Keratinocyte (primary cell): ENCODE results near the gene GAMT. TPM values are rescaled to one million over a fixed set of nuclear protein-coding genes. Genes with fewer than 3 reads are reported as not detected.

Experiments
- DNase-seq: peaks from one replicate; pipeline ENCODE4 v3.0.0-alpha.2; 2011; ENCODE audit warnings: low read depth, missing footprints, low spot score
- FAIRE-seq: peaks from 2 replicates; lab custom pipeline; 2011; peaks lifted over from hg19 to GRCh38; lab: Jason Lieb, UNC
- H2AFZ ChIP-seq: 2 replicates; pipeline ENCODE4 v1.6.0; 2012; ENCODE audit warnings: low read length, control low read depth, inconsistent platforms; ENCODE audit not compliant: control insufficient read depth
- H3K27ac ChIP-seq: 2 replicates; pipeline ENCODE4 v1.5.1; 2011; ENCODE audit warnings: low read length; ENCODE audit not compliant: control insufficient read depth, insufficient read depth
- H3K27me3 ChIP-seq: 3 replicates; pipeline ENCODE4 v1.6.0; 2011; ENCODE audit warnings: low read length; ENCODE audit not compliant: control insufficient read depth, insufficient read depth; ENCODE audit errors: extremely low read depth
- H3K36me3 ChIP-seq, 2 experiments: 2 replicates in 1 of 2; 3 replicates in 1 of 2; pipeline ENCODE4 v1.5.1; 2011; ENCODE audit warnings: low read length in 2 of 2, mild to moderate bottlenecking in 1 of 2; ENCODE audit not compliant: control insufficient read depth in 2 of 2, insufficient read depth in 2 of 2; ENCODE audit errors: extremely low read depth in 1 of 2
- H3K4me1 ChIP-seq: 3 replicates; pipeline ENCODE4 v1.5.1; 2011; ENCODE audit warnings: low read length; ENCODE audit not compliant: control insufficient read depth, insufficient read depth; ENCODE audit errors: extremely low read depth
- H3K4me2 ChIP-seq: 3 replicates; pipeline ENCODE4 v1.6.0; 2011; ENCODE audit warnings: low read depth, low read length; ENCODE audit not compliant: control insufficient read depth, insufficient read depth; ENCODE audit errors: extremely low read depth
- H3K4me3 ChIP-seq, 3 experiments: fragments of 200-600 bp in 1 of 3; sonication (generic) in 1 of 3; 2 replicates in 2 of 3; 3 replicates in 1 of 3; pipeline ENCODE4 v1.5.1; 2011 to 2016; ENCODE audit warnings: low read length in 3 of 3, mild to moderate bottlenecking in 3 of 3, control low read depth in 2 of 3, inconsistent platforms in 1 of 3, low read depth in 1 of 3, mixed read lengths in 1 of 3, mixed run types in 1 of 3, moderate library complexity in 1 of 3; ENCODE audit not compliant: control insufficient read depth in 2 of 3, insufficient read depth in 2 of 3; ENCODE audit errors: extremely low read depth in 1 of 3
- H3K79me2 ChIP-seq: 2 replicates; pipeline ENCODE4 v1.6.0; 2012; ENCODE audit warnings: low read length; ENCODE audit not compliant: control insufficient read depth, insufficient read depth
- H3K9ac ChIP-seq: 3 replicates; pipeline ENCODE4 v1.6.0; 2011; ENCODE audit warnings: low read length; ENCODE audit not compliant: control insufficient read depth, insufficient read depth; ENCODE audit errors: extremely low read depth
- H3K9me1 ChIP-seq: 3 replicates; pipeline ENCODE4 v1.6.0; 2011; ENCODE audit warnings: low read length; ENCODE audit not compliant: control insufficient read depth, insufficient read depth; ENCODE audit errors: extremely low read depth
- H3K9me3 ChIP-seq: 2 replicates; pipeline ENCODE4 v1.5.1; 2012; ENCODE audit warnings: low read depth, low read length; ENCODE audit not compliant: control insufficient read depth
- H4K20me1 ChIP-seq: 3 replicates; pipeline ENCODE4 v1.6.0; 2011; ENCODE audit warnings: low read length; ENCODE audit not compliant: control insufficient read depth, insufficient read depth; ENCODE audit errors: extremely low read depth
- CTCF ChIP-seq, 3 experiments: IDR thresholded peaks in 1 of 3; conservative IDR thresholded peaks in 1 of 3; optimal IDR thresholded peaks in 1 of 3; 2 replicates in 2 of 3; 3 replicates in 1 of 3; pipeline versions ENCODE3 to v1.5.1; 2011; ENCODE audit warnings: low read length in 3 of 3, mild to moderate bottlenecking in 3 of 3, moderate library complexity in 2 of 3, control low read depth in 1 of 3, inconsistent platforms in 1 of 3; ENCODE audit not compliant: insufficient read depth in 2 of 3; ENCODE audit errors: extremely low read depth in 1 of 3
- EZH2 ChIP-seq: IDR thresholded peaks from one replicate; pipeline ENCODE4 v1.6.1; 2012; ENCODE audit warnings: inconsistent platforms, mild to moderate bottlenecking, low read length, moderate library complexity
- dilution Hi-C: fragments of 300-500 bp; cut with MboI; formaldehyde crosslinking; loops from one replicate; pipeline ENCODE4 v1.7.0; 2020; ENCODE audit warnings: low sequenced_read_pairs; ENCODE audit not compliant: extremely low pct_ligation_motif_present
- polyA plus RNA-seq, 5 experiments: library from polyadenylated mRNA; depleted of rRNA in 3 of 5; stranded (reverse) in 3 of 5; stranded (forward) in 1 of 5; unstranded in 1 of 5; fragments of >200 nt; gene quantifications; 1 replicate in 1 of 5; 2 replicates in 3 of 5; 3 replicates in 1 of 5; pipeline versions ENCODE4 v1.2.1 to v1.2.3, GENCODE V29; 2011 to 2012; ENCODE audit warnings: missing spikeins in 2 of 5, low read depth in 1 of 5, low replicate concordance in 1 of 5

GAMT gene
- polyA plus RNA-seq, 1 donor (not counting 4 experiments of a cell fraction or from before 2014, with no cell fraction given), result 5.7 TPM

GRCh38 chr19:1438933-1439354 lies 37.6 kb upstream of the GAMT start:
- H2AFZ ChIP-seq, result no peak overlapping the region
- H3K27me3 ChIP-seq, result no peaks in the 10 kb centered on the region
- no peaks in the 10 kb centered on the region for H3K9me1 ChIP-seq
- dilution Hi-C loops, result no loop called here
- peaks cover 34 to 38% of the 10 kb centered on the region in 2 experiments for H3K36me3 ChIP-seq
- H3K4me2 ChIP-seq, result peak overlapping the region; percentile 87
- FAIRE-seq (no peak), DNase-seq (no peak)
- peaks cover 38% of the 10 kb centered on the region for H3K79me2 ChIP-seq
- peaks cover 15% of the 10 kb centered on the region for H3K4me1 ChIP-seq
- no peak for TF ChIP-seq CTCF (optimal IDR thresholded peaks at IDR 0.05 in 1 of 3, IDR thresholded peaks at IDR 0.05 in 1 of 3, conservative IDR thresholded peaks at IDR 0.05 in 1 of 3; ENCODE audit: extremely low read depth in 1 of 3, insufficient read depth in 2 of 3, low read length in 3 of 3)
- no peak for TF ChIP-seq EZH2
- peak overlapping the region; percentile 73 to 96 (median 88) for H3K4me3 ChIP-seq
- H3K9ac ChIP-seq, result peak overlapping the region; percentile 94
- peak overlapping the region; percentile 88 for H3K27ac ChIP-seq
- H3K9me3 ChIP-seq, result no peaks in the 10 kb centered on the region
- peaks cover 24% of the 10 kb centered on the region for H4K20me1 ChIP-seq

GRCh38 chr19:1438035-1438932 lies 36.9 kb upstream of the GAMT start, which contains the start of gene RPS15:
TSS of gene RPS15 (plus strand) at chr19:1438396. CDS start at chr19:1438426, 30 bp downstream.
- FAIRE-seq, result no peak
- dilution Hi-C loops, result no loop called here

More at GRCh38 chr19:1438035-1438932, 36.9 kb upstream of the GAMT start, which contains the start of gene RPS15:
- peak within 1 kb of the TSS; percentile 87 for H3K4me2 ChIP-seq
- H3K27me3 ChIP-seq, result no peaks in the 10 kb centered on the region
- H3K27ac ChIP-seq, result peak within 1 kb of the TSS; percentile 88
- peaks cover 40% of the 10 kb centered on the region for H3K79me2 ChIP-seq
- DNase-seq, result peak; percentile 90
- no peak for TF ChIP-seq EZH2
- peak; percentile 81 to 98 (median 98) for TF ChIP-seq CTCF (optimal IDR thresholded peaks at IDR 0.05 in 1 of 3, IDR thresholded peaks at IDR 0.05 in 1 of 3, conservative IDR thresholded peaks at IDR 0.05 in 1 of 3; ENCODE audit: extremely low read depth in 1 of 3, insufficient read depth in 2 of 3, low read length in 3 of 3)
- H3K4me3 ChIP-seq, result peak within 1 kb of the TSS; percentile 73 to 96 (median 88)
- H3K9me1 ChIP-seq, result no peaks in the 10 kb centered on the region
- peaks cover 22% of the 10 kb centered on the region for H4K20me1 ChIP-seq
- peak within 1 kb of the TSS; percentile 94 for H3K9ac ChIP-seq
- H2AFZ ChIP-seq, result no peak within 1 kb of the TSS
- H3K9me3 ChIP-seq, result no peaks in the 10 kb centered on the region
- H3K4me1 ChIP-seq, result peaks cover 12% of the 10 kb centered on the region
- peaks cover 39 to 41% of the 10 kb centered on the region in 2 experiments for H3K36me3 ChIP-seq
